GM12872 (cell line): ENCODE results near the gene SPINK13.

Experiments used
- CTCF ChIP-seq: IDR thresholded peaks from 3 replicates; pipeline ENCODE4 v1.5.1; 2011; ENCODE audit warnings: low read depth, mild to moderate bottlenecking, low read length, moderate library complexity; ENCODE audit not compliant: insufficient read depth

SPINK13 gene

DNA sequence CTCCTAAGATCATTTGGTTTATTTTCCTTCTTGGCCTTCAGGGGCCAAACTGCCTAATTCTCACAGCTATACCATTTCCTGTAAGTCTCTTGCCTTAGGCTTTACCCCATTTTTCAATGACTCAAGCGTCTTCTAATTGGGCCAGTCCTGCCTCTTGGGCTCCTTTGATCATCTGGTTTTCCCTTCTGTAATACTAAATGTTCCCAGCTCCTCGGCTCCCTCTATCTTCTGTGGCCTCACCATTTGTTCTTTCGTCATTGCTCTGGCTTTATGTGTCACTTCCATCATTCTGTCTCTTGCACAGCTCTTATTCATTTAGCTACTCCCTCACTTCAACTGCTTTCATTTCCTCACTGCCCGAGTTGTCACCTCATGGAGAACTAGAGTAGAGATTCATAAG lies 29.1 kb downstream of the SPINK13 start:
- TF ChIP-seq CTCF = no peak

DNA sequence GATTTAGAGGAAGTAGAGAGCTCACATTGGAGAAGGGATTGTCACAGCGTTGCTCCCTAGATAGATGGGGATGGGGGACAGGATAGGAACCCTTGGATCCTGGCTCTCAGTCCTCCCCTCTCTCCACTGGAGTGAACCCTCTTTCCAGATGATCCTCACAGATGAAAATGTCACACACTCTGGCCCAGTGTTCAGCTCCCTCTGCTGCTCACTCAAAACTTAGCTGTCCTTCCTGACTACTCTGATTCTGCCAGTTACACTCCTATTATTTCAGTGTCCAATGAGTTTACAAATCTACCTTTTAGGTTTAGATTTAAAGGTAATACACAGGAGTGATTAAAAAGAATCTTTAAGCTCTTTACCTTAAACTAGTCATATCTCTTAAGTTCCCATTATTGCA lies 37.9 kb downstream of the SPINK13 start:
- no peak for TF ChIP-seq CTCF

- TF ChIP-seq CTCF = no peak
Measured at GRCh38 chr5:148309019-148309418, 40.4 kb downstream of the SPINK13 start.

DNA sequence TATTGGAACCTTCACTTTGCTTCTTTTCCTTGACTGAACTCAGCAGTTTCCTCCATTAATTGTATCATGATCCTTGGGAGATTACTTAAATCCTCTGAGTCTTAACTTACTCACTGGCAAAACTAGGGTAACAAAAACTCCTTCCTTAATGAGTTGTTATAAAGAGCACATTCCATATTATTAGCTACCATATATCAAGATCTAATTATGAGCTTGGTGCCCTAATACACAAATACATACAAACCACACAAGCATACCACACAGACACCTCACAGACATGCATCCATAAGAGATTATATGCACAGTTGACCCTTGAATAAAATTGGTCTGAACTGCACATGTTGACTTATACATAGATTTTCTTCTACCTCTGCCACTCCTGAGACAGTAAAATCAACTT lies 41.2 kb downstream of the SPINK13 start:
- no peak for TF ChIP-seq CTCF

GRCh38 chr5:148311484-148311883 lies 42.9 kb downstream of the SPINK13 start:
- no peak for TF ChIP-seq CTCF

DNA sequence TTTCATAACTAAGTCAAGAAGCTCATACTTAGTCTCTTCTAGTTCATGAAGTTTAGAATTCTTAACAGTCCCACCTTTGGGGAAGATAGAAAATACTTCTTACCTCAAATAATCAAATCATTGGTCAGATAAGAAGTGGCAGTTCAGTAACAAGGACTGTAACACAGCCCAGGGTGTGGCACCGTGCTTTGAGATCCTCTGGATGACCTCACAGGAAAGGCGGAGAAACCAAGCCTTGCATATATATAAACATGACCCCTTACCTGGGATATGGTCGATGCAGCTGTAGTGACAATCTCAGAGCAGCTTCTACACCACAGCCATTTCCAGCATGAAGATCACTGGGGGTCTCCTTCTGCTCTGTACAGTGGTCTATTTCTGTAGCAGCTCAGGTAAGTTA lies 43.6 kb downstream of the SPINK13 start, which contains the start of gene SPINK7:
TSS of gene SPINK7 (plus strand) at position 271 of the 400 bp plus-strand sequence. CDS start at position 332, 61 bp downstream.
- TF ChIP-seq CTCF = no peak

DNA sequence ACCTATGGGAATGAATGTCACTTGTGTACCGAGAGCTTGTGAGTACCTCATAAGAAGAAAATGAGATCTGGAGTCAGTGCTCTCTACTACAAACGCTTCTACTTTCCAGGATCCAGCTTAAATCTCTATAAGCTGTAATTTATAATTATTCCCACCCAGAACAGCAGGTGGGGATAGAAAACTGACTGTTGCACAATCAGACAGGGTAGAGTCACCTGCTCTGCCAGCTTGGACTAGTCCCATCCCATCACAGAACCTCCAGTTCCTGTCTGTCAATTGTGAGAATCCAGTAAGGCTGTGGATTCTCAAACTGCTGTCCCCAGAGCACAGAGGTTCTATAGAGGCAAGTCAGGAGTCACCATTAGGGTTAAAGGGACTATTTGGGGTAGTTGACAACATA lies 45.6 kb downstream of the SPINK13 start:
- TF ChIP-seq CTCF = no peak

DNA sequence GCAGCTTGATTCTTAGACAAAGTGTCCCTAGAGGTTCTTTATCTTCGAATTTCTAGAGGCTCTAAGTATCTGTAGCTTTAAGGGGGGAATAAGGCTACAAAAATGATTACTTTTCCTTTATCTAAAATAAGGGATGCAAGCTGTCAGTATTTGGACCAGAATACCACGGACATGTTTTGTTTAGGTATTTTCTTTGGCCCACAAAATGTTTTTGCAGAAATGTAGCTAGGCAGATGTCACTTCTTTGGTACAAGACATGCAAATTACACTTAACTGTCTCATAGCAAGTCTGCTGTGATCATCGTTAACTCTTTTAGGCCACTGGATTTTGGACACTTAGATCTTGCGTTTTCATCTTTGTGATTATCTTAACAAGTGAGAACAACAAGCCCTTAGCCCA lies 46.1 kb downstream of the SPINK13 start:
- TF ChIP-seq CTCF = no peak
